GM18870 (cell line): Measurements from ENCODE around the gene ERBIN.
"Not testable (repeated sequence)": the region's sequence is repeated elsewhere in the genome, so short reads cannot be mapped to it uniquely, and the experiment has no call there.

ENCODE experiments used
- ATAC-seq: cut with Tn5 transposase; IDR thresholded peaks from one replicate; pipeline ENCODE4 v1.9.1; 2021; ENCODE audit warnings: moderate library complexity; ENCODE audit not compliant: unreplicated experiment

Gene ERBIN

GRCh38 chr5:66002415-66002814 lies 76.0 kb downstream of the ERBIN start:
- ATAC-seq, result peak; percentile 43

GRCh38 chr5:66004216-66004615 lies 77.8 kb downstream of the ERBIN start:
- ATAC-seq, result no peak

GRCh38 chr5:66009277-66009676 lies 82.9 kb downstream of the ERBIN start:
- no peak for ATAC-seq

GRCh38 chr5:66010476-66010875 lies 84.1 kb downstream of the ERBIN start:
- no peak for ATAC-seq

- peak; percentile 60 for ATAC-seq
Observed at GRCh38 chr5:66012271-66012670, 85.9 kb downstream of the ERBIN start.

GRCh38 chr5:66013397-66013796 lies 87.0 kb downstream of the ERBIN start:
- no peak for ATAC-seq

- no peak for ATAC-seq
Observed at GRCh38 chr5:66013906-66014305, 87.5 kb downstream of the ERBIN start.

- no peak for ATAC-seq
Observed at GRCh38 chr5:66015196-66015960, 89.0 kb downstream of the ERBIN start.

- no peak for ATAC-seq
Observed at GRCh38 chr5:66021585-66021984, 95.2 kb downstream of the ERBIN start.

GRCh38 chr5:66039296-66039695 lies 112.9 kb downstream of the ERBIN start:
- ATAC-seq, result no peak

- ATAC-seq, result no peak
Observed at GRCh38 chr5:66039701-66040100, 113.3 kb downstream of the ERBIN start.

GRCh38 chr5:66041627-66042026 lies 115.3 kb downstream of the ERBIN start:
- ATAC-seq, result no peak

- ATAC-seq, result no peak
Observed at GRCh38 chr5:66057239-66057638, 130.9 kb downstream of the ERBIN start.

- ATAC-seq, result not testable (repeated sequence)
Observed at GRCh38 chr5:66061320-66061719, 134.9 kb downstream of the ERBIN start.

- not testable (repeated sequence) for ATAC-seq
Observed at GRCh38 chr5:66063061-66063460, 136.7 kb downstream of the ERBIN start.

GRCh38 chr5:66066826-66067225 lies 140.5 kb downstream of the ERBIN start:
- ATAC-seq, result no peak

GRCh38 chr5:66072031-66072430 lies 145.7 kb downstream of the ERBIN start:
- no peak for ATAC-seq

- ATAC-seq, result no peak
Observed at GRCh38 chr5:66074901-66075300, 148.5 kb downstream of the ERBIN start.

- ATAC-seq, result no peak
Observed at GRCh38 chr5:66080664-66081063, 154.3 kb downstream of the ERBIN start.

GRCh38 chr5:66089384-66089783 lies 163.0 kb downstream of the ERBIN start:
- ATAC-seq, result no peak

GRCh38 chr5:66100851-66101250 lies 174.5 kb downstream of the ERBIN start:
- no peak for ATAC-seq

- no peak for ATAC-seq
Observed at GRCh38 chr5:66113160-66113559, 186.8 kb downstream of the ERBIN start.

GRCh38 chr5:66118304-66118703 lies 191.9 kb downstream of the ERBIN start:
- no peak for ATAC-seq
